ENCODE results near the gene SNED1.

DNA sequence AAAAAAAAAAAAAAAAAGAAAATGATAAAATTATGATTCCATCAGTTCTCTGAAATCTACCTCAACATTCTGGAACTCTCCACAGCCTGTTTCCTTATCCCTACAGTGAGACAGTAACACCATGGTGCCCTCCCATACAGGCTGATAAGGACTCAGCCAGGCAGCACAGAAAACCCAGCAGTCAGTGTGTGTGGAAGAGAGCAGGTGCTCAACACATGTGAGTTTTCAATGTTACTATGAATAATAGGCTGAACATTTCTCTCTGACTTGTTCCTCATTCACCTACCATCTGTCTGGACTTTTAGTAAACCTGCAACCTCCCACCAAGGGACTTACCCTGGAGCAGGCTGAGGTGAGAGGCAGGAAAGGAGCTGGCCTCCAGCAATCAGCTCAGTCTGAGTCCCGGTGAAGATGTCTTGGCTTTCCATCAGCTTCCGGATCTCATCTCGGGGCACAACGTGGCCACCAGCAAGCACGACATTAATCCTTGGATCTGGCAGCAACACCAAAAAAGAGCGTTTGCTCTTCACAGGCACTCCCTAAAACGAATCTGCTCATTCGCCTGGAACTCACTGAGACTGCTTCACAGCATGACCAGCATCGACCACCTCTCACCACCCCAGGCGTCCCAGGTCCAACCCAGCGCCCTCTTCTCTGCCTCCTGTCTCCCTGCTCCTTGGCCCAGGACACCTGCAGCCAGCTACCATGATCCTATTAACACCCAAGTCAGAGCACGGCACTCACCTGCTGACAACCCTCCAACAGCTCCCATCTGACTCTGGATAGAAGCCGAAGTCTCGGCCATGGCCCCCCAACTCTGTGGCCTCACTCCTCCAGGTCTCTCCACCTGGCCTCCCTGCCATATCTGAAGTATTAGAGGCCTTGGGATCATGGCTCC is 134.4 kb downstream of the SNED1 start:
- no peak for TF ChIP-seq POLR2A (IDR thresholded peaks at IDR 0.05)
- TF ChIP-seq CTCF (IDR thresholded peaks at IDR 0.05), result no peak

Measured in suprapubic skin (tissue), 3 donors.